Measurements from ENCODE around the gene AZIN2.

- TF ChIP-seq CTCF (IDR thresholded peaks at IDR 0.05; ENCODE audit: borderline replicate concordance, extremely low read depth, low read length, poor library complexity, severe bottlenecking) (no peak), EZH2 (IDR thresholded peaks at IDR 0.05; ENCODE audit: borderline replicate concordance, low read depth, low read length, severe bottlenecking) (no peak)
Measured at GRCh38 chr1:33153650-33154049, 72.7 kb downstream of the AZIN2 start.
